H9 (cell line): ENCODE results near the gene MCOLN3. TPM values are rescaled to one million over a fixed set of nuclear protein-coding genes. Genes with fewer than 3 reads are reported as not detected.

Source experiments
- DNase-seq: peaks from one replicate; pipeline ENCODE4 v3.0.0-alpha.2; 2017
- H2AFZ ChIP-seq: one replicate; pipeline ENCODE4 v1.6.1; 2013; ENCODE audit warnings: mild to moderate bottlenecking, low read length, control low read depth, moderate library complexity
- H2AK5ac ChIP-seq: 2 replicates; pipeline ENCODE4 v1.6.1; 2013; ENCODE audit warnings: low read length, control low read depth, mixed read lengths; ENCODE audit not compliant: insufficient read length
- H2BK120ac ChIP-seq: one replicate; pipeline ENCODE4 v1.6.1; 2013; ENCODE audit warnings: low read depth, mild to moderate bottlenecking, low read length, control low read depth, inconsistent platforms; ENCODE audit not compliant: poor library complexity, severe bottlenecking
- H2BK12ac ChIP-seq: 2 replicates; pipeline ENCODE4 v1.6.1; 2013; ENCODE audit warnings: low read length, control low read depth, mixed read lengths, low read depth; ENCODE audit not compliant: insufficient read length
- H2BK15ac ChIP-seq: 2 replicates; pipeline ENCODE4 v1.6.1; 2013; ENCODE audit warnings: low read depth, low read length, control low read depth
- H2BK20ac ChIP-seq: one replicate; pipeline ENCODE4 v1.6.1; 2013; ENCODE audit warnings: low read depth, mild to moderate bottlenecking, low read length, control low read depth, inconsistent platforms; ENCODE audit not compliant: poor library complexity, severe bottlenecking
- H2BK5ac ChIP-seq: 2 replicates; pipeline ENCODE4 v1.6.1; 2013; ENCODE audit warnings: low read length, control low read depth, mixed read lengths; ENCODE audit not compliant: insufficient read length
- H3K14ac ChIP-seq: 2 replicates; pipeline ENCODE4 v1.6.1; 2013; ENCODE audit warnings: low read length, control low read depth; ENCODE audit not compliant: insufficient read depth
- H3K18ac ChIP-seq: 2 replicates; pipeline ENCODE4 v1.6.1; 2013; ENCODE audit warnings: low read depth, mild to moderate bottlenecking, mixed read lengths, low read length, control low read depth; ENCODE audit not compliant: insufficient read length
- H3K23ac ChIP-seq: 2 replicates; pipeline ENCODE4 v1.6.1; 2013; ENCODE audit warnings: low read length, control low read depth, mixed read lengths, low read depth; ENCODE audit not compliant: insufficient read length
- H3K23me2 ChIP-seq: 2 replicates; pipeline ENCODE4 v1.6.1; 2013; ENCODE audit warnings: low read depth, mild to moderate bottlenecking, mixed read lengths, low read length, control low read depth; ENCODE audit not compliant: insufficient read length, poor library complexity, severe bottlenecking
- H3K27ac ChIP-seq: 2 replicates; pipeline ENCODE4 v1.5.1; 2013; ENCODE audit warnings: low read length, control low read depth, mixed read lengths, low read depth; ENCODE audit not compliant: insufficient read length
- H3K27me3 ChIP-seq: 2 replicates; pipeline ENCODE4 v1.6.1; 2013; ENCODE audit warnings: low read length, control low read depth, inconsistent platforms; ENCODE audit not compliant: insufficient read depth
- H3K4ac ChIP-seq: 2 replicates; pipeline ENCODE4 v1.6.1; 2013; ENCODE audit warnings: low read depth, mild to moderate bottlenecking, control low read depth, inconsistent platforms, low read length, moderate library complexity
- H3K4me1 ChIP-seq: 2 replicates; pipeline ENCODE4 v1.6.1; 2013; ENCODE audit warnings: low read length, control low read depth, inconsistent platforms; ENCODE audit not compliant: insufficient read depth
- H3K4me2 ChIP-seq: 2 replicates; pipeline ENCODE4 v1.6.1; 2013; ENCODE audit warnings: low read length, control low read depth, mixed read lengths; ENCODE audit not compliant: insufficient read length, insufficient read depth
- H3K56ac ChIP-seq: 2 replicates; pipeline ENCODE4 v1.6.1; 2013; ENCODE audit warnings: low read depth, mild to moderate bottlenecking, mixed read lengths, low read length, control low read depth; ENCODE audit not compliant: insufficient read length
- H3K79me1 ChIP-seq: 2 replicates; pipeline ENCODE4 v1.6.1; 2013; ENCODE audit warnings: low read depth, mild to moderate bottlenecking, moderate library complexity, low read length, control low read depth, inconsistent platforms; ENCODE audit not compliant: insufficient read depth, poor library complexity, severe bottlenecking
- H3K79me2 ChIP-seq: 2 replicates; pipeline ENCODE4 v1.6.1; 2013; ENCODE audit warnings: low read length, control low read depth, inconsistent platforms; ENCODE audit not compliant: insufficient read depth
- H3K9ac ChIP-seq: 2 replicates; pipeline ENCODE4 v1.6.1; 2013; ENCODE audit warnings: low read length, control low read depth, mixed read lengths; ENCODE audit not compliant: insufficient read length; ENCODE audit errors: extremely low read depth
- H3K9me3 ChIP-seq: one replicate; pipeline ENCODE4 v1.6.1; 2013; ENCODE audit warnings: low read depth, low read length, inconsistent platforms; ENCODE audit not compliant: control insufficient read depth
- H3T11ph ChIP-seq: one replicate; pipeline ENCODE4 v1.6.1; 2013; ENCODE audit warnings: mild to moderate bottlenecking, low read length, control low read depth, inconsistent platforms
- H4K20me1 ChIP-seq: one replicate; pipeline ENCODE4 v1.6.1; 2013; ENCODE audit not compliant: control insufficient read depth, insufficient read length, insufficient read depth
- H4K5ac ChIP-seq: 2 replicates; pipeline ENCODE4 v1.6.1; 2013; ENCODE audit warnings: low read depth, mild to moderate bottlenecking, mixed read lengths, low read length, control low read depth; ENCODE audit not compliant: insufficient read length
- H4K8ac ChIP-seq: replicated peaks from 2 replicates; pipeline ENCODE4 v1.6.1; 2013; ENCODE audit warnings: low read length, control low read depth, mixed read lengths, low read depth; ENCODE audit not compliant: insufficient read length
- H4K91ac ChIP-seq: 2 replicates; pipeline ENCODE4 v1.6.1; 2013; ENCODE audit warnings: low read depth, mild to moderate bottlenecking, moderate library complexity, mixed read lengths, low read length, control low read depth; ENCODE audit not compliant: insufficient read length
- H3K27ac Mint-ChIP-seq, 3 experiments: 2 replicates in 2 of 3; 3 replicates in 1 of 3; pipeline ENCODE4 v1.8.0; 2020 to 2021; ENCODE audit warnings: mixed read lengths in 3 of 3, mild to moderate bottlenecking in 1 of 3, moderate library complexity in 1 of 3
- H3K27me3 Mint-ChIP-seq: 2 replicates; pipeline ENCODE4 v1.8.0; 2021; ENCODE audit warnings: low read depth, mild to moderate bottlenecking, moderate library complexity, mixed read lengths
- H3K36me3 Mint-ChIP-seq, 3 experiments: 2 replicates in 2 of 3; 3 replicates in 1 of 3; pipeline ENCODE4 v1.8.0; 2020 to 2021; ENCODE audit warnings: low read depth in 3 of 3, mixed read lengths in 3 of 3; ENCODE audit not compliant: insufficient read depth in 1 of 3
- H3K4me1 Mint-ChIP-seq, 2 experiments: 2 replicates each; pipeline ENCODE4 v1.8.0; 2020; ENCODE audit warnings: mixed read lengths in 2 of 2
- H3K4me3 Mint-ChIP-seq, 2 experiments: 2 replicates in 1 of 2; 3 replicates in 1 of 2; pipeline ENCODE4 v1.8.0; 2020 to 2021; ENCODE audit warnings: mild to moderate bottlenecking in 2 of 2, mixed read lengths in 2 of 2, moderate library complexity in 1 of 2
- H3K9me3 Mint-ChIP-seq, 2 experiments: 2 replicates in 1 of 2; 3 replicates in 1 of 2; pipeline ENCODE4 v1.8.0; 2020; ENCODE audit warnings: mild to moderate bottlenecking in 2 of 2, mixed read lengths in 2 of 2, moderate library complexity in 1 of 2
- WGBS: extraction: QIAGEN DNeasy Blood & Tissue Kit; methylation state at CpG from one replicate; pipeline ENCODE4 v1.1.7; 2013; ENCODE audit warnings: missing lambda C conversion rate, low lambda C conversion rate, mixed read lengths; ENCODE audit not compliant: insufficient read length; ENCODE audit errors: extremely low coverage; 5-methylcytosine and 5-hydroxymethylcytosine counted together
- total RNA-seq: library from RNA; stranded (reverse); gene quantifications from 2 replicates; pipeline ENCODE4 v1.2.1, GENCODE V29; 2021
- TF ChIP-seq, protein P1 (sequence below): fragments of 200-600 bp; sonication (generic); conservative IDR thresholded peaks from 3 replicates; pipeline ENCODE4 v1.8.0; 2021; ENCODE audit warnings: antibody characterized with exemption, mild to moderate bottlenecking

MCOLN3 gene
- total RNA-seq, 1 experiment from 2014 or later, result 10.8 TPM

DNA sequence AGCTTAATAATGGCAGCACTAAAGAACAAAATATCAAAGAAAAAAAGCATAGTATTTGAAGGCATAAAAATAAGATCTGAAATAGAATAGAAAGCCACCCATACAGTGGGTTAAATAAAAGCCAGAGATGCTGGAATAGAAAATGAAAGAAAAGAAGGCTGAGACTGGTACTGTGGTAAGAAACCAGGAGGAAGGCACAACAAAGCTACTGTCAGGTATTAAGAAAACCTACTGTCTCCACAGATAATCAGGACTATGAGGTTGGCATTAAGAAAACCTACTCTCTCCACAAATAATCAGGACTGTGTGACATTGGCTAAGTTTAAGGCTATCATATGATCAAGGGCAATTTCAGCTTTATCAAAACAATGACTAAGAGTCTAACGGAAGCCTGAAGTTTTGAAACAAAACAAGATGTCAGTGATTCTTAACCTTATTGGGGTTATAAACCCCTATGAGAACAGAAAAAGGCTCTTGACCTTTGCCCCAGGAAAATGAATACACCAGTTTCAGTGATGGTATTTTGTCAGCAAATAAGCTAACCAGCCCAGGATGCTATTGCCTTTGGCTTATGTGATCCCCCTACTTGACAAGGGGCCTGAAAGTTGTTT lies 75.8 kb downstream of the MCOLN3 start:
- no peaks in the 10 kb centered on the region for H4K20me1 ChIP-seq
- no peak for DNase-seq
- no peak overlapping the region for H3K23ac ChIP-seq
- H2BK5ac ChIP-seq, result no peak overlapping the region
- no peaks in the 10 kb centered on the region for H3K27me3 ChIP-seq
- no peak overlapping the region for H2BK12ac ChIP-seq
- no peaks in the 10 kb centered on the region for H3K79me2 ChIP-seq
- Mint-ChIP-seq H3K4me1 (peaks cover 4% of the 10 kb centered on the region in 2 experiments; a peak in 2 of 4 replicates), H3K9me3 (no peaks in the 10 kb centered on the region), H3K27ac (no peak overlapping the region), H3K4me3 (no peak overlapping the region), H3K27me3 (no peaks in the 10 kb centered on the region; the same call in 1 of the 2 replicates), H3K36me3 (no peaks in the 10 kb centered on the region)
- no peak overlapping the region for H3K4ac ChIP-seq
- TF ChIP-seq, protein P1, sequence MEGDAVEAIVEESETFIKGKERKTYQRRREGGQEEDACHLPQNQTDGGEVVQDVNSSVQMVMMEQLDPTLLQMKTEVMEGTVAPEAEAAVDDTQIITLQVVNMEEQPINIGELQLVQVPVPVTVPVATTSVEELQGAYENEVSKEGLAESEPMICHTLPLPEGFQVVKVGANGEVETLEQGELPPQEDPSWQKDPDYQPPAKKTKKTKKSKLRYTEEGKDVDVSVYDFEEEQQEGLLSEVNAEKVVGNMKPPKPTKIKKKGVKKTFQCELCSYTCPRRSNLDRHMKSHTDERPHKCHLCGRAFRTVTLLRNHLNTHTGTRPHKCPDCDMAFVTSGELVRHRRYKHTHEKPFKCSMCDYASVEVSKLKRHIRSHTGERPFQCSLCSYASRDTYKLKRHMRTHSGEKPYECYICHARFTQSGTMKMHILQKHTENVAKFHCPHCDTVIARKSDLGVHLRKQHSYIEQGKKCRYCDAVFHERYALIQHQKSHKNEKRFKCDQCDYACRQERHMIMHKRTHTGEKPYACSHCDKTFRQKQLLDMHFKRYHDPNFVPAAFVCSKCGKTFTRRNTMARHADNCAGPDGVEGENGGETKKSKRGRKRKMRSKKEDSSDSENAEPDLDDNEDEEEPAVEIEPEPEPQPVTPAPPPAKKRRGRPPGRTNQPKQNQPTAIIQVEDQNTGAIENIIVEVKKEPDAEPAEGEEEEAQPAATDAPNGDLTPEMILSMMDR, result no peak
- no peak overlapping the region for H2BK20ac ChIP-seq
- no peaks in the 10 kb centered on the region for H3K79me1 ChIP-seq
- H4K5ac ChIP-seq, result no peak overlapping the region
- H3K18ac ChIP-seq, result no peak overlapping the region
- no peak overlapping the region for H3K9ac ChIP-seq
- no peak overlapping the region for H2AK5ac ChIP-seq
- no peak overlapping the region for H3T11ph ChIP-seq
- no peak overlapping the region for H3K4me2 ChIP-seq
- no peak overlapping the region for H4K8ac ChIP-seq
- H3K27ac ChIP-seq, result no peak overlapping the region
- peaks cover 3% of the 10 kb centered on the region; the same call in 1 of the 2 replicates for H3K4me1 ChIP-seq
- no peak overlapping the region for H3K14ac ChIP-seq
- no peak overlapping the region for H2BK120ac ChIP-seq
- no peaks in the 10 kb centered on the region for H3K23me2 ChIP-seq
- H3K56ac ChIP-seq, result no peak overlapping the region
- WGBS, result no CpG with 5 or more reads among the region's 1 CpG
- H2BK15ac ChIP-seq, result no peak overlapping the region
- no peak overlapping the region for H4K91ac ChIP-seq
- no peaks in the 10 kb centered on the region for H3K9me3 ChIP-seq
- H2AFZ ChIP-seq, result no peak overlapping the region
